Muscle layer of colon (tissue), 2 donors: ENCODE results near the gene CSNK1E.

Experiments
- H3K27ac ChIP-seq: one replicate; pipeline ENCODE4 v1.7.0; 2013; ENCODE audit warnings: low read depth, mild to moderate bottlenecking, low read length, moderate library complexity
- H3K27me3 ChIP-seq, 2 donors: one replicate each; pipeline ENCODE4 v1.7.0; 2013; ENCODE audit warnings: low read length in 2 of 2, mild to moderate bottlenecking in 2 of 2; ENCODE audit not compliant: insufficient read depth in 2 of 2, control insufficient read depth in 1 of 2
- H3K36me3 ChIP-seq: one replicate; pipeline ENCODE4 v1.7.0; 2013; ENCODE audit warnings: mild to moderate bottlenecking, low read length; ENCODE audit not compliant: insufficient read depth
- H3K4me1 ChIP-seq: one replicate; pipeline ENCODE4 v1.7.0; 2013; ENCODE audit warnings: mild to moderate bottlenecking, low read length; ENCODE audit not compliant: insufficient read depth
- H3K4me3 ChIP-seq, 2 donors: one replicate each; pipeline ENCODE4 v1.7.0; 2013; ENCODE audit warnings: low read length in 2 of 2, low read depth in 1 of 2, mild to moderate bottlenecking in 1 of 2, moderate library complexity in 1 of 2
- H3K9ac ChIP-seq: one replicate; pipeline ENCODE4 v1.7.0; 2013; ENCODE audit warnings: low read length
- H3K9me3 ChIP-seq: one replicate; pipeline ENCODE4 v1.7.0; 2013; ENCODE audit warnings: mild to moderate bottlenecking, low read length
- donor health status: abdominal sarcoma.
- donor health status: Adenocarcinoma of cecum.

The CSNK1E gene

DNA sequence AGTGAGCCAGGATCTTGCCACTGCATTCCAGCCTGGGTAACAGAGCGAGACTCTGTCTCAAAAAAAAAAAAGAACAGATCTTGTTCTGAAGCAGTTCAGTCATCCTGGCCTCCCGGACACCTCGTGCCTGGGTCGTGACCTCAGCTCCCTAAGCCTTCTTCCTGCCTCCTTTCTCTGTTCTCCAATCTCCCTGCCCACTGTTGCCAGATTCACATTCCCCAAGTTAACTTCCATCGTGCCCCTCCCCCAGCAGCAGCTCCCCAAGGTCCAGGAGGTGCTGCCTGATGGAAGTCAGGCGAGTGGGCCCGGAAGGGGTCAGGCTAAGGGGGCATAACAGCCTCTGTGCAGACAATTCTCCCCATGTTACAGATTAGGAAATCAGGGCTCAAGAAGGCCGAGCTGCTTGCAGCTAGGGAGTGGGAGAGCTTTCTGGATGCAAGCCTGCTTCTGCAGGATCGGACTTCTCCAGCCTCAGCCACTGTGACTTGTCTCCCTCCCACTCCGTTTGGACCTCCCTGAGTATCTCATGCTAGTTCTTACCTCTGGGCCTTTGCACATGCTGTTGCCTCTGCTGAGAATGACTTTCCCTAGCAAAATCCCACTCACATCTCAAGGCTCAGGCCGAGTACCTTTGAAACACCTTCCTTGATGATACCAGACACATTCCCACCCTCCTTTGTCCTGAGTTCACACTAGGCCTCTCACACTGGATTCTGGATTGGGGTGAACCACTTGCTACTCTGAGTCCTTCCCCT is 30.1 kb downstream of the CSNK1E start:
- Histone ChIP-seq H3K9ac (no peak overlapping the region), H3K4me1 (peaks cover 14% of the 10 kb centered on the region), H3K36me3 (peaks cover 8% of the 10 kb centered on the region), H3K4me3 (no peak overlapping the region), H3K27ac (no peak overlapping the region), H3K27me3 (no peaks in the 10 kb centered on the region), H3K9me3 (no peaks in the 10 kb centered on the region)

DNA sequence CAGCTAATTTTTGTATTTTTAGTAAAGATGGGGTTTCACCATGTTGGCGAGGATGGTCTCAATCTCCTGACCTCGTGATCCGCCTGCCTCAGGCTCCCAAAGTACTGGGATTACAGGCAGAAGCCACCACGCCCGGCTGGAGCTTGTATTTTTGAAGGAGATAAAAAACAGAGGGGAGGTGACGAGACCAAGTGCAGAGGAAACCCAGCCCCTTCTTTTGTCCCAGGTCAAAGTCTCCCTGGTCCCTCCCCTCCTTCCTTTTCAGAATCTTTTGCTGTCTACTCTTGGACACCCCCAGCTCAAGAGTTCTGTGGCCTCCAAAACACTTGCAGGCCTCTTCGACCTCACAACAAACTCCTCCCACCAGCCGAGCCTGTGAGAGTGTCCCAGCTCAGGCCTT is 32.2 kb downstream of the CSNK1E start:
- Histone ChIP-seq H3K36me3 (peaks cover 8% of the 10 kb centered on the region), H3K9me3 (no peaks in the 10 kb centered on the region), H3K27me3 (no peaks in the 10 kb centered on the region), H3K4me1 (peaks cover 14% of the 10 kb centered on the region), H3K9ac (no peak overlapping the region), H3K27ac (no peak overlapping the region), H3K4me3 (no peak overlapping the region)

DNA sequence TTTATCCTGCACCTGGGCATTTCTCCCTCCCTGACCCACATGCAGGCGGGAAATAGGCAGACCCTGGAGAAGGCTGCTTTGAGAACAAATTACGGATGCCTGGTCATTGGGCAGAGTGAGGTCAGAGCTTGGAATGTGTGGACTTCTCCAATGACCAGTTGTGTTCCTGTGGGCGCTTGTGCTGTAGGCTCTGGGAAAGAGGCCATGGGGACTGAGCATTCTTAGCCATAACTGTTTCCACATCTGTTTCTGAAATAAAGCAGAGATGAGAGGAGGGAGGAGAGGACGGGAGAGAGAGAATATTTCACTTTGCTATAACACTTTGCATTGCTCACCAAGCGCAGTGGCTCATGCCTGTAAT is 33.2 kb downstream of the CSNK1E start:
- no peaks in the 10 kb centered on the region for H3K36me3 ChIP-seq
- peaks cover 14% of the 10 kb centered on the region for H3K4me1 ChIP-seq
- H3K27me3 ChIP-seq = no peaks in the 10 kb centered on the region
- no peak overlapping the region for H3K4me3 ChIP-seq
- no peaks in the 10 kb centered on the region for H3K9me3 ChIP-seq
- no peak overlapping the region for H3K9ac ChIP-seq
- H3K27ac ChIP-seq = peak overlapping the region; percentile 59

DNA sequence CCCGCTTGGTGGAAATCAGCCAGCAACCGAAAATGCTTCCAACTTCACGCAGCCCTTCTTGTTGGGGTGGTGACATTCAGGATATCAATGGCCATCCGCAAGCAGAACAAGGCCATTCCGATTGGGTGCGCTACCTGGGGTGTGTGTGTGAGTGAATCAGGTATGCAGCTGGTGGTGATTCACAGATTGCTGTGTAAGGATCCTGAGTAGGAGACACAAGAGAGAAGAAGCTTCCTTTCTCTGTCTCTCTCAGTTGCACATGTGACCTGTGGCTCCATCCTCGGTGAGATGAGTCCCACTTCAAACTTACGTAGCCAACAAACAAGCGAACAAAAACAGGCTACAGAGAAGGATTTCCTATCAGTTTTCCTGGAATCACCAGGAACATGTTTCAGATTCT is 34.8 kb downstream of the CSNK1E start:
- Histone ChIP-seq H3K4me1 (peaks cover 14% of the 10 kb centered on the region), H3K4me3 (no peak overlapping the region), H3K9me3 (no peaks in the 10 kb centered on the region), H3K9ac (no peak overlapping the region), H3K27ac (no peak overlapping the region), H3K36me3 (no peaks in the 10 kb centered on the region), H3K27me3 (no peaks in the 10 kb centered on the region)

DNA sequence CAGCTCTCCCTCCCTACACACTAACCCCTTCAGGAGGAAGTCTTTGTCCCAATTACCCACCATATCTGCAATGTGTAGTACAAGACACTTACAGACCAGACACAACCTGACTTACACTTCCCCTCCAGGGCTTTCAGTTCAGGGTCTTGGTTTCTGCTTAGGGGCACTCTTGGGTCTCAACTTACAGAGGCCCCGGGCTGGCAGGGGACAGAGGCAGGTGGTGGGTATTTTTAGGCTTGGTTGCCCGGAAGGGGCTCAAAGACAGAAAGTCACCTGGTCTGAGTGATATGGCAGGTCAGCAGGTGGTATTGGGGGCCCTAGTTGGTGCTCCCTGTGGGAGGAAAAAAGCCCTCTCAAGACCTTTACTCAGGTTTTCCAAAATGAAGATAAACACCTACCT is 41.1 kb downstream of the CSNK1E start:
- H3K9me3 ChIP-seq = no peaks in the 10 kb centered on the region
- H3K4me3 ChIP-seq = no peak overlapping the region
- no peaks in the 10 kb centered on the region for H3K36me3 ChIP-seq
- H3K9ac ChIP-seq = no peak overlapping the region
- H3K27ac ChIP-seq = no peak overlapping the region
- peaks cover 17% of the 10 kb centered on the region for H3K4me1 ChIP-seq
- no peaks in the 10 kb centered on the region for H3K27me3 ChIP-seq

DNA sequence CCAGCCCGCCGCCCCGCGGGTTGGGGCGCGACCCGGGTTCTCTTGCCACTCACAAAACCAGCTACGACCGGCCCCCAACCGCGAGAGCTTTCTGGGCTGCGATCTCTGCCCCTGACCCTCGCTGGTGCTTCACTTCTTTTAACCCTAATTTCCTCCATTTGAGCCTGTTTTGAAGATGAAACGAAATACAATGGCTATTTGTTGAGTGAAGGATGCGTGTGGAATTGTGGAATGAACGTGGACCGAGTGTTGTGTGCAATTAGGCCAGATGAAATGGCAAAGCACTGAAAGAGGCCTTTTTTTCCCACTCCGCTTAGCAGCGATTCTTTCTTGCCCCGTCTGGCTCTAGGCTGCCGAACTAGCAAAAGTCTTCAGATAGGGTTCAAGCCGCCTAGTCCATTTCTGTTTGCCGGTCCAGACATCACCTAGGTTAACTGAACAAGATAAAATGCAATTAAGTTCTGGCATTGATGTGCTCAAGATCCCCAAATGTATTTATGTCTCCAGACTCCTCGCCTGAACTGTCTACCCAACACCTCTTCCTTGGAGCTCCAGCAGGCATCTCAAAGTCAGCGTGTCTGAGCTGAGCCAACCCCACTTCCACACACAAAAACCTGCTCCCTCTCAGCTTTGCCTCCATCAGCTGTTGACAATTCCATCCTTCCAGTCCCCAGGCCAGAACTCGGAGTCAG is 44.0 kb downstream of the CSNK1E start:
- H3K4me3 ChIP-seq = peak overlapping the region; percentile 39 to 75
- peak overlapping the region; percentile 94 for H3K9ac ChIP-seq
- H3K4me1 ChIP-seq = peaks cover 41% of the 10 kb centered on the region
- H3K9me3 ChIP-seq = no peaks in the 10 kb centered on the region
- H3K27ac ChIP-seq = peak overlapping the region; percentile 64
- no peaks in the 10 kb centered on the region for H3K27me3 ChIP-seq
- no peaks in the 10 kb centered on the region for H3K36me3 ChIP-seq

DNA sequence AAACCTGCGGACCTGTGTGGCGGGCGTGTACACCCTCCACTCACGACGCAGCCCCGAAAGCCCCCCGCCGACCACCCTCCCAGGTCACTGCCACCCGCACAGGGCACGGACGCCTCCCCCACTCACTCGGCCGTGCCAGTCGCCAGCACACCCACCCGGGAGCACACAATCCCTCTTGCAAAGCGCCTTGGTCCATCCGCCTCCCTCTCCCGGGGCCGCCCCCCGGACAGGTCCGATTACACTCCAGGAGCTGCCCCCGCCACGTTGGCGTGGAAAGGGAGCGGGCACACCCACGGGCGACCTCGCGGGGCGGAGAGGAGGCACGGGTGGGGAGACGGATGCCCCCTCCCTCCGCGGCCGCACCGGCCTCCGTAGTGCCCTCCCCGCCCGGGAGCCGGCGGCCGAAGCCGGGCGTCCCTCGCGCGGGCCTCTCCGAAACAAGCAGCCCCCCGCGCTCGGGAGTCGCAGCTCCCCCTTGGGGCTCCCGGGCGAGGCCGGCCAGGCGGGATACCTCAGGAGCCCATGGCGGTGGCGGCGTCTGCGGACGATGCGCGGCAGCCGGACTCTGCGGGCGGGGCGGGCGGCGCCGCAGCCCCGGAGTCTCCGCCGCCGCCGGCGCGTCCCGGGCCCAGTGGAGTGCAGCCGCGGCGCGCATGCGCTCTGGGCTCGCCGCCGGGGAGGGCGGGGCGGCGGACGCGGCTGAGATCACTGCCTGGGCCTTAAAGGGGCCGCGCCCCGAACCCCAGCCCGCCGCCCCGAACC is 44.7 kb downstream of the CSNK1E start, which contains the start of gene TMEM184B:
Gene TMEM184B (minus strand): TSS at position 638 of the 762 bp plus-strand sequence. CDS start 25,049 bp downstream, outside the sequence.
- Histone ChIP-seq H3K4me1 (peaks cover 41% of the 10 kb centered on the region), H3K9ac (peak within 1 kb of the TSS; percentile 94), H3K4me3 (peak within 1 kb of the TSS; percentile 94 to 99), H3K9me3 (no peaks in the 10 kb centered on the region), H3K27me3 (no peaks in the 10 kb centered on the region), H3K27ac (peak within 1 kb of the TSS; percentile 64), H3K36me3 (no peaks in the 10 kb centered on the region)

DNA sequence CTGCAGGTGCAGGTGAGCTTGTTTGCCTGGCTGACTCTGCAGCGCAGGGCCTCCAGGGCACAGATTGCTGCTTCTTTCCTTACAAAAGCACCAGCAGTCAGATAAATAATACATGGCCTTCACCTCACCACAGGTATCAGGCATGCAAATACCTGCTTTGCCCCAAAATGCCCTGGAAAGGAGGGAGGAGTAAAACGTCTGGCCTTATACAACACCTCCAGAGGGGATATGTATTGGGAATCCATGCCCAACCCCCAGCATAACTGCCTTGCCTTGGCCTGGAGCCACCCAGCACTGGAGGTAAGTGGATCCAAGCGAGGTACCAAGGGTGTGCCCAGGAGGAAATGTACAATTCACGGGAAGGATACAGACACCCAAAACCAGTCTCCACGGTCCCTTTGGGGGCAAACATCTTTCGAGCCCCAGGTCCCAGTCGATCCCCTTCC is 45.3 kb downstream of the CSNK1E start:
- peak overlapping the region; percentile 64 for H3K27ac ChIP-seq
- H3K27me3 ChIP-seq = no peaks in the 10 kb centered on the region
- peak overlapping the region; percentile 81 for H3K9ac ChIP-seq
- H3K9me3 ChIP-seq = no peaks in the 10 kb centered on the region
- H3K36me3 ChIP-seq = no peaks in the 10 kb centered on the region
- H3K4me1 ChIP-seq = peaks cover 41% of the 10 kb centered on the region
- peak overlapping the region; percentile 94 to 99 for H3K4me3 ChIP-seq

DNA sequence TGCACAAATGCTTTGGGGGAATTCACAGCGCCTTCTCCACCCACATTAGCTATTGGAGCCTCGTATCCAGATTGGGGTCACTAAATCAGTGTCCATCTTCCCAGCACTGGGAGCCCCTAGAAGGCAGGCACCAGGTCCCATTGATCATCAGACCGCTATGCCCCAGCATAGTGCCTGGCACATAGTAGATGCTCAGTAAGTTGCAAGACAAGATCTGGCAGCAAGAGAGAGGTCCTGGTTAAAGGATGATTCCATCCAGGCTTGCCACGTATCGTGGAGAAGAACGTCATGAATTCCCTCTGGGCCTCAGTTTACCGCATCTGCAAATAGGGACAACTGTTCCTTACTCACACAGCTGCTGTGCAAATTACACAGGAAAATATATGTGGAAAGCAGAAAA is 46.1 kb downstream of the CSNK1E start:
- Histone ChIP-seq H3K9ac (peak overlapping the region; percentile 30), H3K4me3 (peak overlapping the region in 1 of 2 donors; percentile 94), H3K27me3 (no peaks in the 10 kb centered on the region), H3K27ac (no peak overlapping the region), H3K36me3 (no peaks in the 10 kb centered on the region), H3K9me3 (no peaks in the 10 kb centered on the region), H3K4me1 (peaks cover 48% of the 10 kb centered on the region)

DNA sequence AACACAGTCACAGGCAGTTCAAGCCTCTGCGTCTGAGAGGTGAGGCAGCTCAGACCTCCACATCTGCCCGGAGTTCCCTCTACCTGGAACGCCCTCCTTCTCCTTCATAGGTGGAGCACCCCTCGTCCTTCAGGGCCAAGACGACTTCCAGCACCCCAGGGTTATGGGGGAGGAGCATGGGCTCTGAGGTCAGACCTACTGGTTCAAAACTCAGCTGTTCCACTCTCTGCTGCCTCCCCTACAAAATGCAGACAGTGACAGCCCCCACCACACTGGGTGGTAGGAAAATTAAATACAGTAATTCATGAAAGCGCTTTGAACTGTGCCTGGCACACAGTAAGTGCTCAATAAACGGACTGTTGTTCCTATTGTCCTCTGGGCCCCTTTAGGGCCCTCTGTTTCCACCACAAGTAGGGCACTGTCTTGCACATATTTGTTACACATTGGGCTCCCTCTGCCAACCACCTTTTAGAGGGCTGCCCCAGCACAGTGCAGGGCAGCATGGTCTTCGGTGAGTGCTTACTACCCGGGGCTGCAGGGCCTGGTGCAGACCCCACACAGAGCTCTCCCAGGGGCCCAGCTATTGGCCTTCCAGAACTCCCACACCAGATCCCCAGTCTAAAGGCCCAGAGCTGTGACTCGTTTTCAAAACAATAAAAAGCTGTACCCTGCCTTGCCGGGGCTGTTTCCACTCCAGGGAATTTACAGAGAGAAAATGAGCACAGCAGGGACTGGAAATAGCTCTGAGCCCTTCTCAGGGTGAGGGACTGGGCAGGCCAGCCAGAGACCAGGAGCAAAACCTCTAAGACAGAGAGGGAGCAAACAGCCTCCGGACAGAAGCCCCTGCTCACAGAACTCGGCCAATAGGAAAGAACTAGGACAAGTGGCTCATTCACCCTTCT is 46.9 kb downstream of the CSNK1E start:
- Histone ChIP-seq H3K27ac (peak overlapping the region; percentile 44), H3K4me1 (peaks cover 55% of the 10 kb centered on the region), H3K9ac (peak overlapping the region; percentile 30), H3K9me3 (no peaks in the 10 kb centered on the region), H3K27me3 (no peaks in the 10 kb centered on the region), H3K4me3 (peak overlapping the region in 1 of 2 donors; percentile 94), H3K36me3 (no peaks in the 10 kb centered on the region)
